NCI-H1930 (cell line): ENCODE results near the gene BEST1.
"Not testable (repeated sequence)": the region's sequence is repeated elsewhere in the genome, so short reads cannot be mapped to it uniquely, and the experiment has no call there.

ENCODE experiments used
- DNase-seq, 2 experiments: peaks; one replicate each; lab custom pipeline; 2025; lab: John Stamatoyannopoulos, UW

The BEST1 gene

GRCh38 chr11:61964666-61965271, 14.6 kb downstream of the BEST1 start:
- not testable (repeated sequence) for DNase-seq

GRCh38 chr11:61966734-61967115, 16.6 kb downstream of the BEST1 start:
- no peak for DNase-seq

GRCh38 chr11:61967116-61967923, 17.2 kb downstream of the BEST1 start, which contains the start of gene FTH1:
Gene FTH1, minus strand, starts transcription at chr11:61967634. Its CDS starts 209 bp downstream, at chr11:61967425.
- peak; percentile 72 to 91 for DNase-seq

- DNase-seq: peak in 1 of 2 experiments; percentile 23
These were observed 18.0 kb downstream of the BEST1 start for GRCh38 chr11:61967924-61968757.

- DNase-seq: no peak
These were observed 18.7 kb downstream of the BEST1 start for GRCh38 chr11:61968758-61969390.

GRCh38 chr11:61969391-61969758, 19.2 kb downstream of the BEST1 start:
- no peak for DNase-seq

- no peak for DNase-seq
These were observed 19.9 kb downstream of the BEST1 start for GRCh38 chr11:61969838-61970662.

- peak; percentile 11 to 53 for DNase-seq
These were observed 21.3 kb downstream of the BEST1 start for GRCh38 chr11:61971248-61972111.

- DNase-seq: no peak
These were observed 22.0 kb downstream of the BEST1 start for GRCh38 chr11:61972112-61972671.

GRCh38 chr11:61972672-61973475, 22.7 kb downstream of the BEST1 start:
- no peak for DNase-seq

GRCh38 chr11:61973476-61974162, 23.5 kb downstream of the BEST1 start:
- no peak for DNase-seq

- DNase-seq: no peak
These were observed 24.8 kb downstream of the BEST1 start for GRCh38 chr11:61974766-61975631.

GRCh38 chr11:61975638-61976419, 25.7 kb downstream of the BEST1 start:
- DNase-seq: no peak

GRCh38 chr11:61976420-61976800, 26.3 kb downstream of the BEST1 start:
- DNase-seq: no peak

- no peak for DNase-seq
These were observed 26.8 kb downstream of the BEST1 start for GRCh38 chr11:61976813-61977475.
